CD4-positive, alpha-beta T cell treated with Interleukin-17A for 4 hours (primary cell): ENCODE data around the gene QSOX2.

ENCODE experiments used
- DNase-seq: peaks from one replicate; pipeline ENCODE4 v3.0.0-alpha.2; 2020; ENCODE audit warnings: mixed read lengths

The QSOX2 gene

GRCh38 chr9:136171009-136171800 lies 74.4 kb downstream of the QSOX2 start:
- no peak for DNase-seq

GRCh38 chr9:136170006-136170901 lies 75.4 kb downstream of the QSOX2 start:
- DNase-seq = peak; percentile 60

DNA sequence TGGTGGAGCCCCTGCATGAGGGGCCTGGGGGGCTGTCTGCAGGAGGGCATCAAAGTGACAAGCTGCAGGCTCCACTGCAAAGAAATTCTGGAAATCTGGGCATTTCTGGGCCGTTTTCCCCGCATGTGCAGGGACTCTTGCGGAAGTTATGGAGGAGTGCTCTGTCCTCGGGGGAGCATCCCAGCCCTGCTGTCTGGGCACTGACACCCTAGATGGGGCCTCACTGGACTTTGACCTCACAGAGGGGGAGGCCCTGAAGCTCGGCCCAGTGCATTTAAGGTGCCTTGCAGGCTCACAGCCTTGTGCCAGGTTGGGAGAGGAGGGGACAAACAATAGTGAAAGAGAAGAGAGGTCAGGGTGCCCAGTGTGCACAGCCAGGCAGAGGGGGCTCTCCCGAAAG lies 76.1 kb downstream of the QSOX2 start:
- no peak for DNase-seq

DNA sequence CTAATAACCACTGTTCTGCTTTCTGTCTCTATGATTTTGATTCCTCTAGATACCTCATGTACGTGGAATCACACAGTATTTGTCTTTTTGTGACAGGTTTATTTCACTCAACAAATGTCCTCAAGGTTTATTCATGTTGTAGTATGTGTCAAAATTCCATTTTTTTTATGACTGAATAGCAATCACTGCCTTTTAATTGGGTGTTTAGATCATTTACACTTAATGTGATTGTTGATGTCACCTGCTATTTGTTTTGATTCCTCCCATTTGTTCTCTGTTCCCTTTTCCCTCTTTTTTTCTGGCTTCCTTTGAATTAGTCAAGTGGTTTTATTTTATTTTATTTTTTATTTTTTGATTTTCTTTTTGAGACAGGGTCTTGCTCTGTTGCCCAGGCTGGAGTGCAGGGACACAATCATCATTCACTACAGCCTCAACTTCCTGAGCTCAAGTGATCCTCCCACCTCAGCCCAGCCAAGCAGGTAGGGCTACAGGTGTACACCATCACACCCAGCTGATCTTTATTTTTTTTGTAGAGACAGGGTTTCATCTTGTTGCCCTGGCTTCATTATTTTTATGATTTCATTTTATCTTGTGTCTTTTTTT lies 82.3 kb downstream of the QSOX2 start:
- no peak for DNase-seq

GRCh38 chr9:136160995-136161610 lies 84.5 kb downstream of the QSOX2 start:
- no peak for DNase-seq

DNA sequence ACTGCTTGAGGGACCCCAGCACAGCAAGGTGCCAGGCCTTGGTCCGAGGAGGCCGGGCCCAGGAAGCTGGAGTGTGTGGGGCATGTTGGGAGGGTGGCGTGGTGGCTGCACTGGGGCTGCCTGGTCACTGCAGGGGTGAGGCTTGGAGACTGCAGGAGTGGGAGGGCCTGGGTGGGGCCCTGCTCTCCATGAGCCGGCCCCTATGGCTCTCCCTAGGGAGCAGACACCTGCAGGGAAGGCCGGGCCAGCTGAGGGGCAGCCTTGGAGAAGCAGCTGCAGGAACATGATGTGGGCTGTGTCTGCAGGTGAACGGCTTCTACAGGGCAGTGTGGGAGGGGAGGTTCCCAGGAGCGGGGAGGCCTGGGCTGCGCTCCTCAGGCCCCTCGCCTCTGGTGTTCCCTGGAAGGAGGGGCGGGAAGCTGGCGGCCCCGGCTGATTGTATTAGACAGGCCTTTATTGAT lies 85.2 kb downstream of the QSOX2 start:
- no peak for DNase-seq

DNA sequence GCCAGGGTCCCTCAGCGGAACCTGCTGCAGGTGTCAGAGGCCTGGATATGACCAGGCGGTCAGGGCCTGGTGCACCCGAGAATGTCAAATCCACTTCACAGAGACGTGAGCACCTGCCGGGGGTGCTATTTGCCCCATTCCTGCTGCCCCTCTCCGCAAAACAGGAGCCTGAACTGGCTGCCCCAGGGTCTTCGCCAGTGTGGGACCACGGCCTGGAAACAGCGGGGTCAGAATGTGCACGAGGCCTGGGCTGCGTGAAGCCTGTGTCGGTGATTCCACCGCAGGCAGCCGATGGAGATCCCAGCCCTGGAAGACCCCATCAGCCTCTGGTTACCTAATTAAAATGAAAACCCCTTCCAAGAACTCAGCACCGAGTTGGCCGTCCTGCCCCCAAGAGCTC lies 85.8 kb downstream of the QSOX2 start:
- no peak for DNase-seq

- no peak for DNase-seq
Measured at GRCh38 chr9:136157477-136158265, 87.9 kb downstream of the QSOX2 start.
